Measurements from ENCODE around the gene DMD.

GRCh38 chrX:31483336-31483735 lies 1728.0 kb downstream of the DMD start:
- TF ChIP-seq POLR2AphosphoS5 (IDR thresholded peaks at IDR 0.05; ENCODE audit: low read depth, low read length) (no peak), POLR2A (IDR thresholded peaks at IDR 0.05; ENCODE audit: low read depth, low read length) (no peak), TAF1 (IDR thresholded peaks at IDR 0.05; ENCODE audit: borderline replicate concordance, low read depth, low read length) (no peak)
